DMS53 treated with DMSO at 0.1 percent for 48 hours (cell line): ENCODE measurements around the gene PKN3.

Experiments
- DNase-seq: peaks from one replicate; lab custom pipeline; 2025; ENCODE audit not compliant: unreplicated experiment; lab: John Stamatoyannopoulos, UW

PKN3 gene

GRCh38 chr9:128715436-128715750 is 13.1 kb downstream of the PKN3 start:
- DNase-seq: no peak

- no peak for DNase-seq
Observed at GRCh38 chr9:128716581-128717254, 14.4 kb downstream of the PKN3 start.

- no peak for DNase-seq
Observed at GRCh38 chr9:128718047-128718446, 15.7 kb downstream of the PKN3 start.

- no peak for DNase-seq
Observed at GRCh38 chr9:128718475-128718874, 16.2 kb downstream of the PKN3 start.

GRCh38 chr9:128719919-128720605 is 17.8 kb downstream of the PKN3 start:
- no peak for DNase-seq

GRCh38 chr9:128720841-128721486 is 18.7 kb downstream of the PKN3 start:
- no peak for DNase-seq

GRCh38 chr9:128721487-128722010 is 19.2 kb downstream of the PKN3 start:
- no peak for DNase-seq

GRCh38 chr9:128722380-128723351 is 20.4 kb downstream of the PKN3 start:
- no peak for DNase-seq

GRCh38 chr9:128723352-128723865 is 21.1 kb downstream of the PKN3 start:
- no peak for DNase-seq

GRCh38 chr9:128723866-128724743 is 21.8 kb downstream of the PKN3 start, which contains the start of gene ZDHHC12:
ZDHHC12 (minus strand) TSS chr9:128724127; CDS start chr9:128724093, 34 bp downstream.
- peak; percentile 99 for DNase-seq

- DNase-seq: peak; percentile 81
Observed at GRCh38 chr9:128724744-128725211, 22.5 kb downstream of the PKN3 start.

GRCh38 chr9:128727640-128728248 is 25.4 kb downstream of the PKN3 start:
- DNase-seq: no peak

- DNase-seq: no peak
Observed at GRCh38 chr9:128728298-128728697, 26.0 kb downstream of the PKN3 start.

- no peak for DNase-seq
Observed at GRCh38 chr9:128729302-128729701, 27.0 kb downstream of the PKN3 start.

GRCh38 chr9:128729766-128730517 is 27.6 kb downstream of the PKN3 start:
- no peak for DNase-seq

- no peak for DNase-seq
Observed at GRCh38 chr9:128731093-128731492, 28.8 kb downstream of the PKN3 start.

GRCh38 chr9:128731691-128732090 is 29.4 kb downstream of the PKN3 start:
- no peak for DNase-seq

GRCh38 chr9:128732576-128732975 is 30.3 kb downstream of the PKN3 start:
- no peak for DNase-seq
